Measurements from ENCODE around the gene MAPK9. TPM values are rescaled to one million over a fixed set of nuclear protein-coding genes. Genes with fewer than 3 reads are reported as not detected.

MAPK9 gene
- total RNA-seq, 2 experiments from 2014 or later: 21.2 to 21.7 TPM

GRCh38 chr5:180306796-180307195 is 14.9 kb upstream of the MAPK9 start:
- no peak for TF ChIP-seq CTCF (IDR thresholded peaks at IDR 0.05)
- Mint-ChIP-seq H3K4me1 (ENCODE audit: low read depth) (no peaks in the 10 kb centered on the region), H3K36me3 (ENCODE audit: low read depth) (no peaks in the 10 kb centered on the region), H3K4me3 (no peak overlapping the region), H3K27ac (no peak overlapping the region), H3K9me3 (no peaks in the 10 kb centered on the region), H3K27me3 (no peaks in the 10 kb centered on the region)
- no peaks in the 10 kb centered on the region for H3K4me1 ChIP-seq (ENCODE audit: insufficient read depth, low read length)
- CTCF ChIA-PET: interaction anchor here (1.0 kb wide), 1 partner anchor 11 kb away, joined by 3 read pairs; no protein-coding TSS in a partner anchor
- H3K4me3 ChIP-seq (ENCODE audit: low read length): no peak overlapping the region
- ATAC-seq (ENCODE audit: poor library complexity): no peak
- POLR2A ChIA-PET: no interaction called here
- H3K27me3 ChIP-seq (ENCODE audit: control insufficient read depth in 1 of 2, insufficient read depth in 2 of 2, low read length in 2 of 2): no peaks in the 10 kb centered on the region
- H3K36me3 ChIP-seq (ENCODE audit: insufficient read depth, low read length): no peaks in the 10 kb centered on the region
- intact Hi-C loops (cut with DNase I, micrococcal nuclease): no loop called here
- H3K9me3 ChIP-seq (ENCODE audit: control insufficient read depth in 1 of 2, insufficient read depth in 1 of 2, low read length in 2 of 2): no peaks in the 10 kb centered on the region
- H3K27ac ChIP-seq (ENCODE audit: low read depth in 1 of 2, low read length in 2 of 2): no peak overlapping the region
- DNase-seq: no peak

- no peaks in the 10 kb centered on the region for H3K4me1 ChIP-seq (ENCODE audit: insufficient read depth, low read length)
- H3K27me3 Mint-ChIP-seq: peaks cover 3% of the 10 kb centered on the region
- H3K36me3 ChIP-seq (ENCODE audit: insufficient read depth, low read length): no peaks in the 10 kb centered on the region
- ATAC-seq (ENCODE audit: poor library complexity) (no peak), DNase-seq (no peak)
- H3K27ac Mint-ChIP-seq: no peak overlapping the region
- TF ChIP-seq CTCF (IDR thresholded peaks at IDR 0.05): no peak
- no peaks in the 10 kb centered on the region for H3K27me3 ChIP-seq (ENCODE audit: control insufficient read depth in 1 of 2, insufficient read depth in 2 of 2, low read length in 2 of 2)
- H3K9me3 Mint-ChIP-seq: no peaks in the 10 kb centered on the region
- no peaks in the 10 kb centered on the region for H3K4me1 Mint-ChIP-seq (ENCODE audit: low read depth)
- H3K4me3 ChIP-seq (ENCODE audit: low read length): no peak overlapping the region
- H3K4me3 Mint-ChIP-seq: no peak overlapping the region
- no peak overlapping the region for H3K27ac ChIP-seq (ENCODE audit: low read depth in 1 of 2, low read length in 2 of 2)
- CTCF ChIA-PET: no interaction called here
- POLR2A ChIA-PET: no interaction called here
- intact Hi-C loops (cut with DNase I, micrococcal nuclease): no loop called here
- H3K36me3 Mint-ChIP-seq (ENCODE audit: low read depth): no peaks in the 10 kb centered on the region
- H3K9me3 ChIP-seq (ENCODE audit: control insufficient read depth in 1 of 2, insufficient read depth in 1 of 2, low read length in 2 of 2): no peaks in the 10 kb centered on the region
Measured at GRCh38 chr5:180305481-180305880, 13.6 kb upstream of the MAPK9 start.

- no peaks in the 10 kb centered on the region for H3K9me3 ChIP-seq (ENCODE audit: control insufficient read depth in 1 of 2, insufficient read depth in 1 of 2, low read length in 2 of 2)
- DNase-seq: no peak
- no peaks in the 10 kb centered on the region for H3K36me3 Mint-ChIP-seq (ENCODE audit: low read depth)
- H3K4me3 Mint-ChIP-seq: no peak overlapping the region
- H3K9me3 Mint-ChIP-seq: no peaks in the 10 kb centered on the region
- no peak for TF ChIP-seq CTCF (IDR thresholded peaks at IDR 0.05)
- CTCF ChIA-PET: interaction anchor here (0.5 to 1.7 kb wide), 2 partner anchors 11 to 41 kb away, joined by 3 to 7 read pairs; no protein-coding TSS in a partner anchor
- no peak overlapping the region for H3K27ac ChIP-seq (ENCODE audit: low read depth in 1 of 2, low read length in 2 of 2)
- POLR2A ChIA-PET: no interaction called here
- H3K27ac Mint-ChIP-seq: no peak overlapping the region
- H3K4me1 ChIP-seq (ENCODE audit: insufficient read depth, low read length): no peaks in the 10 kb centered on the region
- no peak overlapping the region for H3K4me3 ChIP-seq (ENCODE audit: low read length)
- intact Hi-C loops (cut with DNase I, micrococcal nuclease): no loop called here
- peaks cover 4% of the 10 kb centered on the region for H3K27me3 Mint-ChIP-seq
- no peaks in the 10 kb centered on the region for H3K36me3 ChIP-seq (ENCODE audit: insufficient read depth, low read length)
- ATAC-seq (ENCODE audit: poor library complexity): no peak
- no peaks in the 10 kb centered on the region for H3K27me3 ChIP-seq (ENCODE audit: control insufficient read depth in 1 of 2, insufficient read depth in 2 of 2, low read length in 2 of 2)
- no peaks in the 10 kb centered on the region for H3K4me1 Mint-ChIP-seq (ENCODE audit: low read depth)
Measured at GRCh38 chr5:180304431-180305375, 12.8 kb upstream of the MAPK9 start.

Data from CD4-positive, alpha-beta T cell (primary cell).